ENCODE data around the gene GJB2.

GJB2 gene

DNA sequence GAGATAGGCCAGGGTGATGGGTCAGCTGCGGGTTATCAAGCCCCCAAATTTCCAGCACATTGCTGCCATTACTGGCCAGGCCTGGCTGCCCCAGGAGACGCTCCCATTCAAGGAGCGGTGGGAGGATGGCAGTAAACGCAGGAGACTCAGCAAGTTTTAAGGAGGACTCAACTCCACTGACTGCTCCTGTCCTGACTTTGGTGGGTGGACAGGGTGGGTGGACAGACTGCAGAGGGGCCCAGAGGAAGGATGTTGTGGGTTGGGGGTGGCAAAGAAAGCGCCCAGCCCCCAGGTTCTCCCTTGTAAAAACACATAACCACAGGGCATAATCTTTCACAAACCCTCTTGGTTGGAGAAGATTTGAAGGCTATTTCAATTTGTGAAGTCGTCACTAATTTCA is 35.0 kb upstream of the GJB2 start:
- TF ChIP-seq, protein P1, sequence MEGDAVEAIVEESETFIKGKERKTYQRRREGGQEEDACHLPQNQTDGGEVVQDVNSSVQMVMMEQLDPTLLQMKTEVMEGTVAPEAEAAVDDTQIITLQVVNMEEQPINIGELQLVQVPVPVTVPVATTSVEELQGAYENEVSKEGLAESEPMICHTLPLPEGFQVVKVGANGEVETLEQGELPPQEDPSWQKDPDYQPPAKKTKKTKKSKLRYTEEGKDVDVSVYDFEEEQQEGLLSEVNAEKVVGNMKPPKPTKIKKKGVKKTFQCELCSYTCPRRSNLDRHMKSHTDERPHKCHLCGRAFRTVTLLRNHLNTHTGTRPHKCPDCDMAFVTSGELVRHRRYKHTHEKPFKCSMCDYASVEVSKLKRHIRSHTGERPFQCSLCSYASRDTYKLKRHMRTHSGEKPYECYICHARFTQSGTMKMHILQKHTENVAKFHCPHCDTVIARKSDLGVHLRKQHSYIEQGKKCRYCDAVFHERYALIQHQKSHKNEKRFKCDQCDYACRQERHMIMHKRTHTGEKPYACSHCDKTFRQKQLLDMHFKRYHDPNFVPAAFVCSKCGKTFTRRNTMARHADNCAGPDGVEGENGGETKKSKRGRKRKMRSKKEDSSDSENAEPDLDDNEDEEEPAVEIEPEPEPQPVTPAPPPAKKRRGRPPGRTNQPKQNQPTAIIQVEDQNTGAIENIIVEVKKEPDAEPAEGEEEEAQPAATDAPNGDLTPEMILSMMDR (IDR thresholded peaks at IDR 0.05; ENCODE audit: low read depth, low read length, missing control alignments), result no peak
- no peak overlapping the region for H3K4me3 ChIP-seq (ENCODE audit: low read depth, low read length)
- no peak for DNase-seq (ENCODE audit: low read depth)

DNA sequence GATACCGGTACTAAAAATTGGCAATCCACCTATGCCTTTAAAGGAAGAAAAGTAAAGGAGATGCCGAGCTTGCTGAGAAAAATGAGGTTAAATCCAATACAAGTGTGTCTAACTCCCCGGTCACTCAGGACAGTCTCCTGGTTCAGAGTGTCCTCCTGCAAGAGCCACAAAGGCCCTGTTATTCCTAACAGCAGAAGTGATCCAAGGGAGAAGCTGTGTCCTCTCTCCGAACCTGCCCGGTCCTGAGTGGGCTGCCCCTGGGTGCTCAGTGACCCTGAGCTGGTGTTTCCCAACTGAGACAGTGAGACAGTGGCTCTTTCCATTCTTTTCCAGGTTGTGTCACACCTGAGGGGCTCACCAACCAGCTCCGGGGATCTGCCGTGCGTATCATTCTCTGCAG is 34.5 kb upstream of the GJB2 start:
- no peak overlapping the region for H3K4me3 ChIP-seq (ENCODE audit: low read depth, low read length)
- DNase-seq (ENCODE audit: low read depth), result no peak
- TF ChIP-seq, protein P1 (IDR thresholded peaks at IDR 0.05; ENCODE audit: low read depth, low read length, missing control alignments), result no peak

DNA sequence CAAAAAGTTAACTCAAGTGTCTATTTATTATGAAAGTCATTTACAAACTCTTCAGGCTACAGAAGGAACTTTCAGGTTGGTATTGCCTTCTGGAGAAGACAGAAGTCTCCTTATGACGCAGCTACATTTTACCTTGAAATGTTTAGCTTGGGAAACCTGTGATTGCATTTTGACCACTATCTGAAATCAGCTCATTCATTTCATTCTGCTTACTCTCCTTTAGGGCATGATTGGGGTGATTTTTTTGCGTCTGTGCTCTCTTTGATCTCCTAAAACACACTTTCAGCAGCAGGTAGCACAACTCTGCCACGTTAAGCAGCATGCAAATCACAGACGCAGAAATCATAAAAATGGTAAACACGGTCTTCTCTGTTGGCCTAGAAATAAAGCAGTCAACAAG is 29.8 kb upstream of the GJB2 start:
- TF ChIP-seq, protein P1 (IDR thresholded peaks at IDR 0.05; ENCODE audit: low read depth, low read length, missing control alignments), result no peak
- no peak overlapping the region for H3K4me3 ChIP-seq (ENCODE audit: low read depth, low read length)
- DNase-seq (ENCODE audit: low read depth), result no peak

DNA sequence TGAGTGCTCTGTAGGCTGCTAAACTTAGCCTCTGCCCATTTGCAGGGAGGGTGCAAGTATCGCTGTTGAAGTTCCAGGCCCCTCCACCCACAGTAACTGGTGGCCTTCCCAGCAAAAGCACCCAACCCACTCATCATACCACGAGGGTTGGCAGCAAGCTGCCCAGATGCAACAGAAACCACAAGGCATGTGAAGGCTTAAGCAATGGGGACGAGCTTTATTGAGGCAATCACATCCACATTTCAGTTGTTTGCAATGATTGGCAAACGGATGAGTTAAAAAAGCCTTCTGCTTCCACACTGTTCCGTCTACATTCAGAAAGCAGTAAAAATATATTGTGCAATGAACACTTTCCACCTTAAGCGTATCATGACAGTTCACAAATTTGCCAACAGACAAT is 29.0 kb upstream of the GJB2 start:
- TF ChIP-seq, protein P1 (IDR thresholded peaks at IDR 0.05; ENCODE audit: low read depth, low read length, missing control alignments), result no peak
- no peak for DNase-seq (ENCODE audit: low read depth)
- H3K4me3 ChIP-seq (ENCODE audit: low read depth, low read length), result no peak overlapping the region

DNA sequence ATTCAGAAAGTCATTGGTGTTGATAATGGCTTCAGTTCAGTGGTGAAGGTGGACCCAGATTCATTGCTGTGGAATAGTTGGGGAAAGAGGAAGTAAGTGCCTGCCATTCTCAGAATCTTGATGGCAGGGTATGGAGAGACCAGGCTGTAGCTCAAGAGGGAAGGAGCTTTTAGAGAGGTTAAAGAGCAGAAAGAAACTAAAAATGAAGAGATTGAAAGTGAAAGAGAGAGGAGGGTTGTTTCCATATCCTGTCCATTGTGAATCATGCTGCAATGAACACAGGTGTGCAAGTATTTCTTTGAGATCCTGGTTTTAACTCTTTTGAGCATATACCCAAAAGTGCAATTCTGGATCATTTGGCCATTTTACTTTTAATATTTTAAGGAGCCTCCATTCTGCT is 26.8 kb upstream of the GJB2 start:
- no peak overlapping the region for H3K4me3 ChIP-seq (ENCODE audit: low read depth, low read length)
- TF ChIP-seq, protein P1 (IDR thresholded peaks at IDR 0.05; ENCODE audit: low read depth, low read length, missing control alignments), result no peak
- peak; percentile 19 for DNase-seq (ENCODE audit: low read depth)

DNA sequence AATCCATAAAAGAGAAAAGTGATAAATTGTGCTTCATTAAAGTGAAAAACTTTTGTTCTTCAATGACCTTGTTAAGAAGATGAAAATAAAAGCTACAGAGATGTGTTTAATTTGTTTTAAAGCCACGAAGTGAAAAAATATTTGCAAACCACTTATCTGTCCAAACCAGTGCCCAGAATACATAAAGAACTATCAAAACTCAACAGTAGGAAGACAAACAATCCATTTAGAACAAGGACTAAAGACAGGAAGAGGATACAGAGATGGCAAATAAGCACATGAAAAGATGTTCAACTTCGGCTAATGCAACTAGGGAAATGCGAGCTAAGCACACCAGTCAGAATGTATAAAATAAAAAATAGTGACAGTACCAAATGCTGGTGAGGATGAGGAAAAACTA is 24.4 kb upstream of the GJB2 start:
- TF ChIP-seq, protein P1 (IDR thresholded peaks at IDR 0.05; ENCODE audit: low read depth, low read length, missing control alignments), result no peak
- H3K4me3 ChIP-seq (ENCODE audit: low read depth, low read length), result no peak overlapping the region
- DNase-seq (ENCODE audit: low read depth), result no peak

DNA sequence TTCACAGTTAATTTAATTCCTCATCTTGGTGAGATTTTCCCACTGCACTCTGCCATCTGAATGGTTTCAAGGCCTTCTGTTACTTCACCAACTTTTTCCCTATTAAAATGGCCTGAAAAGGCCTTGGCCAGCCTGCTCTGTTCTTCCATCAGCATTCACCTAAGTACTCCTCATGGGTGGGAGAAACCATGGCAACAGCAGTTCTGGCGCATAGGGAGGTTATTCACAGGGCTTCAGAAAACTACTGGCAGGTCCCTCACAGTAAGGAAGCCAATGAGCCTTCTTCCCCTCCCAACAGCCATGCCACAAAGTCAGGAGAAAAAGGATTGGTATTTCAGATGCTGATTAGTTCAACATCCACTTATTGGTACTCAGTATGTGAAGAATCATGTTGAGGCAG is 17.2 kb upstream of the GJB2 start:
- TF ChIP-seq, protein P1 (IDR thresholded peaks at IDR 0.05; ENCODE audit: low read depth, low read length, missing control alignments), result no peak
- no peak for DNase-seq (ENCODE audit: low read depth)
- H3K4me3 ChIP-seq (ENCODE audit: low read depth, low read length), result no peak overlapping the region

Measured in GM12864 (cell line).